H9 (cell line): Measurements from ENCODE around the gene CARS1. TPM values are rescaled to one million over a fixed set of nuclear protein-coding genes. Genes with fewer than 3 reads are reported as not detected.

Source experiments
- DNase-seq: peaks from one replicate; pipeline ENCODE4 v3.0.0-alpha.2; 2017
- H2AFZ ChIP-seq: one replicate; pipeline ENCODE4 v1.6.1; 2013; ENCODE audit warnings: mild to moderate bottlenecking, low read length, control low read depth, moderate library complexity
- H2AK5ac ChIP-seq: 2 replicates; pipeline ENCODE4 v1.6.1; 2013; ENCODE audit warnings: low read length, control low read depth, mixed read lengths; ENCODE audit not compliant: insufficient read length
- H2BK120ac ChIP-seq: one replicate; pipeline ENCODE4 v1.6.1; 2013; ENCODE audit warnings: low read depth, mild to moderate bottlenecking, low read length, control low read depth, inconsistent platforms; ENCODE audit not compliant: poor library complexity, severe bottlenecking
- H2BK12ac ChIP-seq: 2 replicates; pipeline ENCODE4 v1.6.1; 2013; ENCODE audit warnings: low read length, control low read depth, mixed read lengths, low read depth; ENCODE audit not compliant: insufficient read length
- H2BK15ac ChIP-seq: 2 replicates; pipeline ENCODE4 v1.6.1; 2013; ENCODE audit warnings: low read depth, low read length, control low read depth
- H2BK20ac ChIP-seq: one replicate; pipeline ENCODE4 v1.6.1; 2013; ENCODE audit warnings: low read depth, mild to moderate bottlenecking, low read length, control low read depth, inconsistent platforms; ENCODE audit not compliant: poor library complexity, severe bottlenecking
- H2BK5ac ChIP-seq: 2 replicates; pipeline ENCODE4 v1.6.1; 2013; ENCODE audit warnings: low read length, control low read depth, mixed read lengths; ENCODE audit not compliant: insufficient read length
- H3K14ac ChIP-seq: 2 replicates; pipeline ENCODE4 v1.6.1; 2013; ENCODE audit warnings: low read length, control low read depth; ENCODE audit not compliant: insufficient read depth
- H3K18ac ChIP-seq: 2 replicates; pipeline ENCODE4 v1.6.1; 2013; ENCODE audit warnings: low read depth, mild to moderate bottlenecking, mixed read lengths, low read length, control low read depth; ENCODE audit not compliant: insufficient read length
- H3K23ac ChIP-seq: 2 replicates; pipeline ENCODE4 v1.6.1; 2013; ENCODE audit warnings: low read length, control low read depth, mixed read lengths, low read depth; ENCODE audit not compliant: insufficient read length
- H3K23me2 ChIP-seq: 2 replicates; pipeline ENCODE4 v1.6.1; 2013; ENCODE audit warnings: low read depth, mild to moderate bottlenecking, mixed read lengths, low read length, control low read depth; ENCODE audit not compliant: insufficient read length, poor library complexity, severe bottlenecking
- H3K27ac ChIP-seq: 2 replicates; pipeline ENCODE4 v1.5.1; 2013; ENCODE audit warnings: low read length, control low read depth, mixed read lengths, low read depth; ENCODE audit not compliant: insufficient read length
- H3K27me3 ChIP-seq: 2 replicates; pipeline ENCODE4 v1.6.1; 2013; ENCODE audit warnings: low read length, control low read depth, inconsistent platforms; ENCODE audit not compliant: insufficient read depth
- H3K4ac ChIP-seq: 2 replicates; pipeline ENCODE4 v1.6.1; 2013; ENCODE audit warnings: low read depth, mild to moderate bottlenecking, control low read depth, inconsistent platforms, low read length, moderate library complexity
- H3K4me1 ChIP-seq: 2 replicates; pipeline ENCODE4 v1.6.1; 2013; ENCODE audit warnings: low read length, control low read depth, inconsistent platforms; ENCODE audit not compliant: insufficient read depth
- H3K4me2 ChIP-seq: 2 replicates; pipeline ENCODE4 v1.6.1; 2013; ENCODE audit warnings: low read length, control low read depth, mixed read lengths; ENCODE audit not compliant: insufficient read length, insufficient read depth
- H3K56ac ChIP-seq: 2 replicates; pipeline ENCODE4 v1.6.1; 2013; ENCODE audit warnings: low read depth, mild to moderate bottlenecking, mixed read lengths, low read length, control low read depth; ENCODE audit not compliant: insufficient read length
- H3K79me1 ChIP-seq: 2 replicates; pipeline ENCODE4 v1.6.1; 2013; ENCODE audit warnings: low read depth, mild to moderate bottlenecking, moderate library complexity, low read length, control low read depth, inconsistent platforms; ENCODE audit not compliant: insufficient read depth, poor library complexity, severe bottlenecking
- H3K79me2 ChIP-seq: 2 replicates; pipeline ENCODE4 v1.6.1; 2013; ENCODE audit warnings: low read length, control low read depth, inconsistent platforms; ENCODE audit not compliant: insufficient read depth
- H3K9ac ChIP-seq: 2 replicates; pipeline ENCODE4 v1.6.1; 2013; ENCODE audit warnings: low read length, control low read depth, mixed read lengths; ENCODE audit not compliant: insufficient read length; ENCODE audit errors: extremely low read depth
- H3K9me3 ChIP-seq: one replicate; pipeline ENCODE4 v1.6.1; 2013; ENCODE audit warnings: low read depth, low read length, inconsistent platforms; ENCODE audit not compliant: control insufficient read depth
- H3T11ph ChIP-seq: one replicate; pipeline ENCODE4 v1.6.1; 2013; ENCODE audit warnings: mild to moderate bottlenecking, low read length, control low read depth, inconsistent platforms
- H4K20me1 ChIP-seq: one replicate; pipeline ENCODE4 v1.6.1; 2013; ENCODE audit not compliant: control insufficient read depth, insufficient read length, insufficient read depth
- H4K5ac ChIP-seq: 2 replicates; pipeline ENCODE4 v1.6.1; 2013; ENCODE audit warnings: low read depth, mild to moderate bottlenecking, mixed read lengths, low read length, control low read depth; ENCODE audit not compliant: insufficient read length
- H4K8ac ChIP-seq: replicated peaks from 2 replicates; pipeline ENCODE4 v1.6.1; 2013; ENCODE audit warnings: low read length, control low read depth, mixed read lengths, low read depth; ENCODE audit not compliant: insufficient read length
- H4K91ac ChIP-seq: 2 replicates; pipeline ENCODE4 v1.6.1; 2013; ENCODE audit warnings: low read depth, mild to moderate bottlenecking, moderate library complexity, mixed read lengths, low read length, control low read depth; ENCODE audit not compliant: insufficient read length
- H3K27ac Mint-ChIP-seq, 3 experiments: 2 replicates in 2 of 3; 3 replicates in 1 of 3; pipeline ENCODE4 v1.8.0; 2020 to 2021; ENCODE audit warnings: mixed read lengths in 3 of 3, mild to moderate bottlenecking in 1 of 3, moderate library complexity in 1 of 3
- H3K27me3 Mint-ChIP-seq: 2 replicates; pipeline ENCODE4 v1.8.0; 2021; ENCODE audit warnings: low read depth, mild to moderate bottlenecking, moderate library complexity, mixed read lengths
- H3K36me3 Mint-ChIP-seq, 3 experiments: 2 replicates in 2 of 3; 3 replicates in 1 of 3; pipeline ENCODE4 v1.8.0; 2020 to 2021; ENCODE audit warnings: low read depth in 3 of 3, mixed read lengths in 3 of 3; ENCODE audit not compliant: insufficient read depth in 1 of 3
- H3K4me1 Mint-ChIP-seq, 2 experiments: 2 replicates each; pipeline ENCODE4 v1.8.0; 2020; ENCODE audit warnings: mixed read lengths in 2 of 2
- H3K4me3 Mint-ChIP-seq, 2 experiments: 2 replicates in 1 of 2; 3 replicates in 1 of 2; pipeline ENCODE4 v1.8.0; 2020 to 2021; ENCODE audit warnings: mild to moderate bottlenecking in 2 of 2, mixed read lengths in 2 of 2, moderate library complexity in 1 of 2
- H3K9me3 Mint-ChIP-seq, 2 experiments: 2 replicates in 1 of 2; 3 replicates in 1 of 2; pipeline ENCODE4 v1.8.0; 2020; ENCODE audit warnings: mild to moderate bottlenecking in 2 of 2, mixed read lengths in 2 of 2, moderate library complexity in 1 of 2
- CTCF ChIP-seq: fragments of 200-600 bp; sonication (generic); conservative IDR thresholded peaks from 3 replicates; pipeline ENCODE4 v1.8.0; 2021; ENCODE audit warnings: antibody characterized with exemption, mild to moderate bottlenecking
- WGBS: extraction: QIAGEN DNeasy Blood & Tissue Kit; methylation state at CpG from one replicate; pipeline ENCODE4 v1.1.7; 2013; ENCODE audit warnings: missing lambda C conversion rate, low lambda C conversion rate, mixed read lengths; ENCODE audit not compliant: insufficient read length; ENCODE audit errors: extremely low coverage; 5-methylcytosine and 5-hydroxymethylcytosine counted together
- total RNA-seq: library from RNA; stranded (reverse); gene quantifications from 2 replicates; pipeline ENCODE4 v1.2.1, GENCODE V29; 2021

Gene CARS1
- total RNA-seq, 1 experiment from 2014 or later, result 92.3 TPM

- H3K9ac ChIP-seq, result no peak overlapping the region
- no peak overlapping the region for H2BK5ac ChIP-seq
- H3K4me3 Mint-ChIP-seq, result no peak overlapping the region
- no peak for DNase-seq
- H4K91ac ChIP-seq, result no peak overlapping the region
- peaks cover 7 to 17% of the 10 kb centered on the region in 2 experiments for H3K4me1 Mint-ChIP-seq
- no peak overlapping the region for H2BK15ac ChIP-seq
- H4K20me1 ChIP-seq, result no peaks in the 10 kb centered on the region
- no peaks in the 10 kb centered on the region for H3K23me2 ChIP-seq
- no peak overlapping the region for H3K23ac ChIP-seq
- H2BK120ac ChIP-seq, result no peak overlapping the region
- H3T11ph ChIP-seq, result no peak overlapping the region
- H4K5ac ChIP-seq, result no peak overlapping the region
- H3K79me1 ChIP-seq, result no peaks in the 10 kb centered on the region
- no peak overlapping the region for H3K27ac Mint-ChIP-seq
- no peaks in the 10 kb centered on the region for H3K79me2 ChIP-seq
- H2AFZ ChIP-seq, result no peak overlapping the region
- no peaks in the 10 kb centered on the region for H3K4me1 ChIP-seq
- H2BK12ac ChIP-seq, result no peak overlapping the region
- no peak overlapping the region for H3K4me2 ChIP-seq
- TF ChIP-seq CTCF, result no peak
- no peak overlapping the region for H2AK5ac ChIP-seq
- no peak overlapping the region for H3K27ac ChIP-seq
- H3K27me3 ChIP-seq, result no peaks in the 10 kb centered on the region
- no peak overlapping the region for H3K4ac ChIP-seq
- peaks cover 2 to 10% (median 3%) of the 10 kb centered on the region in 3 experiments; a peak in 6 of 7 replicates for H3K36me3 Mint-ChIP-seq
- WGBS, result no CpG with 5 or more reads among the region's 10 CpGs
- H3K56ac ChIP-seq, result no peak overlapping the region
- H3K9me3 ChIP-seq, result no peaks in the 10 kb centered on the region
- H2BK20ac ChIP-seq, result no peak overlapping the region
- H3K18ac ChIP-seq, result no peak overlapping the region
- H3K14ac ChIP-seq, result no peak overlapping the region
- H3K27me3 Mint-ChIP-seq, result peaks cover 3% of the 10 kb centered on the region; the same call in 1 of the 2 replicates
- peaks cover 4 to 5% of the 10 kb centered on the region in 2 experiments; a peak in 2 of 5 replicates for H3K9me3 Mint-ChIP-seq
- no peak overlapping the region for H4K8ac ChIP-seq
Measured at GRCh38 chr11:3096909-3097530, 39.8 kb upstream of the CARS1 start.
